HepG2 (cell line): ENCODE measurements around the gene CCDC88C. TPM values are rescaled to one million over a fixed set of nuclear protein-coding genes. Genes with fewer than 3 reads are reported as not detected.

Experiments
- ATAC-seq: fragments of 200-7000 bp; cut with Tn5 transposase; 3 replicates; pipeline ENCODE4 v1.9.1; 2020; ENCODE audit warnings: mild to moderate bottlenecking, moderate library complexity
- BruUV-seq: library from RNA; stranded (reverse); fragments of 400-500 nt; replicated peaks from 2 replicates; lab custom pipeline; 2021; lab: Mats Ljungman, UMichigan
- CTCF ChIA-PET: fragments of 300-600 bp; formaldehyde crosslinking; extraction: SDS; loops from one replicate; lab custom pipeline; 2021; ENCODE audit warnings: low total read pairs, inconsistent platforms, low intra/inter-chr PET ratio; lab: Yijun Ruan, JAX
- POLR2A ChIA-PET: fragments of 350-600 bp; sonication (Branson Sonifier 250); formaldehyde crosslinking; loops from one replicate; lab custom pipeline; 2020; ENCODE audit warnings: antibody characterized with exemption, inconsistent platforms; lab: Yijun Ruan, JAX
- DNase-seq: peaks from one replicate; pipeline ENCODE4 v3.0.0-alpha.2; 2015; ENCODE audit warnings: low spot score
- FAIRE-seq: peaks from 3 replicates; lab custom pipeline; 2011; peaks lifted over from hg19 to GRCh38; lab: Jason Lieb, UNC
- H2AFZ ChIP-seq: one replicate; pipeline ENCODE4 v1.6.1; 2011; ENCODE audit warnings: low read length, inconsistent platforms
- H3K27ac ChIP-seq: fragments of 300-600 bp; 3 replicates; pipeline ENCODE4 v1.8.0; 2011; ENCODE audit warnings: mixed run types, mild to moderate bottlenecking, mixed read lengths, low read length, inconsistent platforms; ENCODE audit not compliant: insufficient read depth; ENCODE audit errors: extremely low read length
- H3K27me3 ChIP-seq, 2 experiments: fragments of 200-600 bp in 1 of 2; 2 replicates in 1 of 2; 3 replicates in 1 of 2; pipeline versions ENCODE4 v1.6.0 to v1.8.0; 2011; ENCODE audit warnings: low read length in 2 of 2, mild to moderate bottlenecking in 2 of 2, moderate library complexity in 2 of 2, inconsistent platforms in 1 of 2; ENCODE audit not compliant: insufficient read depth in 2 of 2, control insufficient read depth in 1 of 2
- H3K36me3 ChIP-seq, 2 experiments: fragments of 200-600 bp in 1 of 2; replicated peaks in 1 of 2; 2 replicates in 1 of 2; 3 replicates in 1 of 2; pipeline versions ENCODE4 v1.5.1 to v1.8.0; 2011; ENCODE audit warnings: low read length in 2 of 2, inconsistent platforms in 1 of 2; ENCODE audit not compliant: insufficient read depth in 2 of 2, control insufficient read depth in 1 of 2
- H3K4me1 ChIP-seq: 2 replicates; pipeline ENCODE4 v1.5.1; 2012; ENCODE audit warnings: low read length, inconsistent platforms; ENCODE audit not compliant: insufficient read depth
- H3K4me2 ChIP-seq: 2 replicates; pipeline ENCODE4 v1.6.0; 2011; ENCODE audit warnings: low read depth, low read length, inconsistent platforms
- H3K4me3 ChIP-seq, 3 experiments: fragments of 200-600 bp in 1 of 3; sonication (generic), shearing (Covaris generic) in 1 of 3; replicated peaks in 1 of 3; 2 replicates each; pipeline ENCODE4 v1.5.1; 2011 to 2016; ENCODE audit warnings: low read length in 3 of 3, inconsistent platforms in 2 of 3, low read depth in 2 of 3, mild to moderate bottlenecking in 2 of 3, control low read depth in 1 of 3, mixed read lengths in 1 of 3; ENCODE audit not compliant: insufficient read depth in 1 of 3
- H3K79me2 ChIP-seq: one replicate; pipeline ENCODE4 v1.6.1; 2011; ENCODE audit warnings: low read length, inconsistent platforms; ENCODE audit not compliant: insufficient read depth
- H3K9ac ChIP-seq: 2 replicates; pipeline ENCODE4 v1.6.0; 2011; ENCODE audit warnings: mild to moderate bottlenecking, low read depth, low read length, inconsistent platforms; ENCODE audit not compliant: insufficient read depth
- H3K9me3 ChIP-seq: 2 replicates; pipeline ENCODE4 v1.5.1; 2012; ENCODE audit warnings: mild to moderate bottlenecking, low read length
- H4K20me1 ChIP-seq: 2 replicates; pipeline ENCODE4 v1.6.0; 2011; ENCODE audit warnings: inconsistent platforms, mild to moderate bottlenecking, low read length, moderate library complexity; ENCODE audit not compliant: insufficient read depth
- FLYWCH1 ChIP-seq: sonication (generic); formaldehyde crosslinking; IDR thresholded peaks from 2 replicates; pipeline ENCODE4 v1.8.1; 2023; ENCODE audit warnings: mild to moderate bottlenecking, missing genetic modification reagents
- MLX ChIP-seq: IDR thresholded peaks from 2 replicates; pipeline ENCODE4 v1.6.1; 2016
- RARG ChIP-seq: sonication (generic); formaldehyde crosslinking; IDR thresholded peaks from 2 replicates; pipeline ENCODE4 v1.4.0; 2020; ENCODE audit warnings: low read depth, mild to moderate bottlenecking, missing genetic modification reagents
- SRY ChIP-seq: sonication (generic); formaldehyde crosslinking; IDR thresholded peaks from 2 replicates; pipeline ENCODE4 v1.8.0; 2022; ENCODE audit warnings: mild to moderate bottlenecking, missing genetic modification reagents
- TAF15 ChIP-seq: fragments of 200-400 bp; formaldehyde crosslinking; IDR thresholded peaks from one replicate; pipeline ENCODE4 v1.6.1; 2018; ENCODE audit warnings: mild to moderate bottlenecking, low read depth, low read length; ENCODE audit not compliant: poor library complexity, severe bottlenecking
- TOPORS ChIP-seq: sonication (generic); formaldehyde crosslinking; IDR thresholded peaks from 2 replicates; pipeline ENCODE4 v1.8.0; 2023; ENCODE audit warnings: mild to moderate bottlenecking, missing genetic modification reagents
- ZNF280B ChIP-seq: sonication (generic); formaldehyde crosslinking; IDR thresholded peaks from 2 replicates; pipeline ENCODE4 v1.5.0; 2020; ENCODE audit warnings: missing genetic modification reagents, mild to moderate bottlenecking, borderline replicate concordance
- ZNF451 ChIP-seq: sonication (generic); formaldehyde crosslinking; IDR thresholded peaks from 2 replicates; pipeline ENCODE4 v1.5.0; 2020; ENCODE audit warnings: mild to moderate bottlenecking, missing genetic modification reagents
- ZNF510 ChIP-seq: sonication (generic); formaldehyde crosslinking; IDR thresholded peaks from 2 replicates; pipeline ENCODE4 v1.4.0; 2020; ENCODE audit warnings: low read depth, mild to moderate bottlenecking, missing genetic modification reagents
- ZNF772 ChIP-seq: sonication (generic); formaldehyde crosslinking; IDR thresholded peaks from 2 replicates; pipeline ENCODE4 v1.5.0; 2020; ENCODE audit warnings: mild to moderate bottlenecking, missing genetic modification reagents
- WGBS: methylation state at CpG from one replicate; pipeline ENCODE4 v1.1.6; 2017; ENCODE audit warnings: low lambda C conversion rate; 5-methylcytosine and 5-hydroxymethylcytosine counted together
- in situ Hi-C: cut with HindIII; loops from 2 replicates; pipeline ENCODE4 v1.10.0; 2017; ENCODE audit warnings: low pct_unique_long_range_greater_than_20kb; ENCODE audit not compliant: extremely low pct_ligation_motif_present
- intact Hi-C: fragments of 100-400 bp; cut with micrococcal nuclease; formaldehyde crosslinking; loops from one replicate; pipeline ENCODE4 v1.10.0; 2022; ENCODE audit not compliant: unreplicated experiment
- polyA plus RNA-seq, 8 experiments: library from polyadenylated mRNA; depleted of rRNA in 3 of 8; stranded (reverse) in 7 of 8; unstranded in 1 of 8; fragments of >200 nt; fragmentation: Illumina TruSeq in 4 of 8; extraction: Trizol in 4 of 8; gene quantifications; 2 replicates each; pipeline versions ENCODE4 v1.2.1 to v1.2.3, GENCODE V29; 2011 to 2016; ENCODE audit warnings: low read depth in 4 of 8, missing spikeins in 1 of 8, mixed read lengths in 1 of 8; ENCODE audit not compliant: insufficient read depth in 1 of 8
- total RNA-seq, 5 experiments: library from RNA; depleted of rRNA; stranded (reverse); fragments of >200 nt; fragmentation: Illumina TruSeq; extraction: Trizol; gene quantifications; 2 replicates each; pipeline ENCODE4 v1.2.3, GENCODE V29; 2016; ENCODE audit warnings: low read depth in 1 of 5
- TF ChIP-seq, protein P1 (sequence below): IDR thresholded peaks from 2 replicates; pipeline ENCODE4 v1.6.1; 2016

CCDC88C gene
- total and polyA plus RNA-seq, 2 of the 13 experiments (the other 11 are each of a cell fraction or from before 2014, with no cell fraction given) = 3.6 to 11.7 TPM

- ChIA-PET CTCF (no interaction called here), POLR2A (no interaction called here)
- BruUV-seq = no TSS peak
- in situ Hi-C loops = no loop called here
- no peaks in the 10 kb centered on the region for H3K79me2 ChIP-seq
- no peaks in the 10 kb centered on the region for H3K4me1 ChIP-seq
- no peak overlapping the region for H3K27ac ChIP-seq
- no peak for DNase-seq
- no peaks in the 10 kb centered on the region for H3K27me3 ChIP-seq
- ATAC-seq = no peak; the same call in 2 of the 3 replicates
- intact Hi-C loops = no loop called here
- 95% methylated on average over 13 of the region's 21 CpGs for WGBS
- no peaks in the 10 kb centered on the region for H4K20me1 ChIP-seq
- FAIRE-seq = no peak
- H3K9me3 ChIP-seq = no peaks in the 10 kb centered on the region
- no peak overlapping the region for H2AFZ ChIP-seq
- no peak overlapping the region for H3K9ac ChIP-seq
- no peak overlapping the region for H3K4me2 ChIP-seq
- H3K4me3 ChIP-seq = no peak overlapping the region
- H3K36me3 ChIP-seq = peaks cover 20 to 44% of the 10 kb centered on the region in 2 experiments; a peak in 4 of 5 replicates
- TF ChIP-seq TAF15 = no peak
- TF ChIP-seq ZNF451 = no peak
- TF ChIP-seq TOPORS = no peak
- no peak for TF ChIP-seq MLX
- TF ChIP-seq ZNF510 (CRISPR knock-in tag) = no peak
- TF ChIP-seq, protein P1, sequence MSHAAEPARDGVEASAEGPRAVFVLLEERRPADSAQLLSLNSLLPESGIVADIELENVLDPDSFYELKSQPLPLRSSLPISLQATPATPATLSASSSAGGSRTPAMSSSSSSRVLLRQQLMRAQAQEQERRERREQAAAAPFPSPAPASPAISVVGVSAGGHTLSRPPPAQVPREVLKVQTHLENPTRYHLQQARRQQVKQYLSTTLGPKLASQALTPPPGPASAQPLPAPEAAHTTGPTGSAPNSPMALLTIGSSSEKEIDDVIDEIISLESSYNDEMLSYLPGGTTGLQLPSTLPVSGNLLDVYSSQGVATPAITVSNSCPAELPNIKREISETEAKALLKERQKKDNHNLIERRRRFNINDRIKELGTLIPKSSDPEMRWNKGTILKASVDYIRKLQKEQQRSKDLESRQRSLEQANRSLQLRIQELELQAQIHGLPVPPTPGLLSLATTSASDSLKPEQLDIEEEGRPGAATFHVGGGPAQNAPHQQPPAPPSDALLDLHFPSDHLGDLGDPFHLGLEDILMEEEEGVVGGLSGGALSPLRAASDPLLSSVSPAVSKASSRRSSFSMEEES (CRISPR knock-in tag) = no peak
- no peak for TF ChIP-seq RARG (CRISPR knock-in tag)
- no peak for TF ChIP-seq ZNF280B
- no peak for TF ChIP-seq SRY (CRISPR knock-in tag)
- no peak for TF ChIP-seq FLYWCH1
- TF ChIP-seq ZNF772 (CRISPR knock-in tag) = no peak
Observed at GRCh38 chr14:91317381-91318308, 100.0 kb downstream of the CCDC88C start.
